ENCODE data around the gene BBIP1. TPM values are rescaled to one million over a fixed set of nuclear protein-coding genes. Genes with fewer than 3 reads are reported as not detected.

The BBIP1 gene
- total RNA-seq, 4 donors from 2014 or later, result 8.9 to 15.3 (median 11.7) TPM

- DNase-seq, result no peak
- Histone ChIP-seq H3K4me3 (no peak overlapping the region), H3K27me3 (no peaks in the 10 kb centered on the region), H3K9me3 (no peaks in the 10 kb centered on the region), H3K27ac (no peak overlapping the region), H3K36me3 (no peaks in the 10 kb centered on the region), H3K4me1 (peaks cover 19 to 27% of the 10 kb centered on the region in 2 donors)
- no peak for ATAC-seq
- TF ChIP-seq CTCF (IDR thresholded peaks at IDR 0.05 in 4 of 5, conservative IDR thresholded peaks at IDR 0.05 in 1 of 5) (no peak), POLR2A (IDR thresholded peaks at IDR 0.05) (no peak)
- in situ Hi-C loops (cut with MboI; ENCODE audit: low sequenced_read_pairs in 4 of 4) (no loop called here), intact Hi-C loops (cut with DNase I; ENCODE audit: low total_unique reads) (no loop called here)
Measured at GRCh38 chr10:110965216-110965615, 46.2 kb upstream of the BBIP1 start.

DNA sequence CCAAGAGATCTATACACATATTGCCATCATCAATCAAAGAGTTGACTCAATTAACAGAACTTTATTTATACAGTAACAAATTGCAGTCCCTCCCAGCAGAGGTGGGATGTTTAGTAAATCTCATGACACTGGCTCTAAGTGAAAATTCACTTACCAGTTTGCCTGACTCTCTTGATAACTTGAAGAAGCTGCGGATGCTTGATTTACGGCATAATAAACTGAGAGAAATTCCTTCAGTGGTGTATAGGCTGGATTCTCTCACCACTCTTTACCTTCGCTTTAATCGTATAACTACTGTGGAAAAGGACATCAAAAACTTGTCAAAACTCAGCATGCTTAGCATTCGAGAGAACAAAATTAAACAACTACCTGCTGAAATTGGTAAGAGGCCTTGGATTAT, 45.7 kb upstream of the BBIP1 start:
- intact Hi-C loops (cut with DNase I; ENCODE audit: low total_unique reads), result no loop called here
- no peak for ATAC-seq

DNA sequence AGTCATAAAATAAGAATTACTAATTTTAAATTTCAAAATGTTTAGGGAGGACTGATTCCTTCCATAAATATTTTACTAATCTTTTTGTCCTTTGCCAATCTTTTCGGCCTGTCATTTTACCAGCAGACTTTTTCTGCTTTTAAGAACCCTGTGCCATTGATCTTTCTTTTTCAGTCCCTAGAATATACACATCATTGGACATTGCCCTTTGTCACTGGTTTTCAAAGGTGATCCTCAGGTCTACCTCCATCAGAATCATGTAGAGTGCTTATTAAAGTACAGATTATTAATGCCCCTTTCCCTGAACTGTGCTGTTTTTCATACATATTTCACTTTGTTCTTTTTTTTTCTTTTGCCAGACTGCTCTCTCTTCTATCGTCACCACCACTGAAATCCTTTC, 44.2 kb upstream of the BBIP1 start:
- Histone ChIP-seq H3K36me3 (no peaks in the 10 kb centered on the region), H3K9me3 (no peaks in the 10 kb centered on the region), H3K4me3 (no peak overlapping the region), H3K4me1 (peaks cover 32 to 41% of the 10 kb centered on the region in 2 donors), H3K27me3 (no peaks in the 10 kb centered on the region), H3K27ac (no peak overlapping the region)
- ATAC-seq (no peak), DNase-seq (no peak)
- intact Hi-C loops (cut with DNase I; ENCODE audit: low total_unique reads) (no loop called here), in situ Hi-C loops (cut with MboI; ENCODE audit: low sequenced_read_pairs in 4 of 4) (no loop called here)
- TF ChIP-seq CTCF (IDR thresholded peaks at IDR 0.05 in 4 of 5, conservative IDR thresholded peaks at IDR 0.05 in 1 of 5) (no peak), POLR2A (IDR thresholded peaks at IDR 0.05) (no peak)

More for the DNA sequence above, 45.7 kb upstream of the BBIP1 start:
- H3K27ac ChIP-seq, result no peak overlapping the region
- no peaks in the 10 kb centered on the region for H3K36me3 ChIP-seq
- no peaks in the 10 kb centered on the region for H3K9me3 ChIP-seq
- no peak overlapping the region for H3K4me3 ChIP-seq
- TF ChIP-seq POLR2A (IDR thresholded peaks at IDR 0.05) (no peak), CTCF (IDR thresholded peaks at IDR 0.05 in 4 of 5, conservative IDR thresholded peaks at IDR 0.05 in 1 of 5) (no peak)
- no peak for DNase-seq
- no peaks in the 10 kb centered on the region for H3K27me3 ChIP-seq
- in situ Hi-C loops (cut with MboI; ENCODE audit: low sequenced_read_pairs in 4 of 4), result no loop called here
- H3K4me1 ChIP-seq, result peaks cover 24 to 31% of the 10 kb centered on the region in 2 donors

- intact Hi-C loops (cut with DNase I; ENCODE audit: low total_unique reads), result no loop called here
- Histone ChIP-seq H3K9me3 (no peaks in the 10 kb centered on the region), H3K4me3 (no peak overlapping the region), H3K36me3 (no peaks in the 10 kb centered on the region), H3K4me1 (peaks cover 32 to 41% of the 10 kb centered on the region in 2 donors), H3K27ac (no peak overlapping the region), H3K27me3 (no peaks in the 10 kb centered on the region)
- TF ChIP-seq POLR2A (IDR thresholded peaks at IDR 0.05) (no peak), CTCF (IDR thresholded peaks at IDR 0.05 in 4 of 5, conservative IDR thresholded peaks at IDR 0.05 in 1 of 5) (no peak)
- ATAC-seq (no peak), DNase-seq (no peak)
- in situ Hi-C loops (cut with MboI; ENCODE audit: low sequenced_read_pairs in 4 of 4), result no loop called here
Measured at GRCh38 chr10:110962443-110962842, 43.5 kb upstream of the BBIP1 start.

GRCh38 chr10:110960333-110960712, 41.3 kb upstream of the BBIP1 start:
- H3K4me3 ChIP-seq, result no peak overlapping the region
- no peaks in the 10 kb centered on the region for H3K9me3 ChIP-seq
- no peak for ATAC-seq
- intact Hi-C loops (cut with DNase I; ENCODE audit: low total_unique reads), result no loop called here
- no peak overlapping the region for H3K27ac ChIP-seq
- no peak for DNase-seq
- H3K36me3 ChIP-seq, result no peaks in the 10 kb centered on the region
- in situ Hi-C loops (cut with MboI; ENCODE audit: low sequenced_read_pairs in 4 of 4), result no loop called here
- H3K27me3 ChIP-seq, result no peaks in the 10 kb centered on the region
- peaks cover 28 to 30% of the 10 kb centered on the region in 2 donors for H3K4me1 ChIP-seq
- TF ChIP-seq CTCF (IDR thresholded peaks at IDR 0.05 in 4 of 5, conservative IDR thresholded peaks at IDR 0.05 in 1 of 5), result no peak
- no peak for TF ChIP-seq POLR2A (IDR thresholded peaks at IDR 0.05)
